ENCODE data around the gene TRIOBP.

- no peak for TF ChIP-seq EP300 (IDR thresholded peaks at IDR 0.05)
- no peak for TF ChIP-seq POLR2A (IDR thresholded peaks at IDR 0.05; ENCODE audit: low read depth)
Measured at GRCh38 chr22:37812869-37813678, 116.2 kb downstream of the TRIOBP start.
